ENCODE data around the gene ADAMTSL5. TPM values are rescaled to one million over a fixed set of nuclear protein-coding genes. Genes with fewer than 3 reads are reported as not detected.

ADAMTSL5 gene
- total RNA-seq, 1 experiment from 2014 or later = 11.1 TPM

DNA sequence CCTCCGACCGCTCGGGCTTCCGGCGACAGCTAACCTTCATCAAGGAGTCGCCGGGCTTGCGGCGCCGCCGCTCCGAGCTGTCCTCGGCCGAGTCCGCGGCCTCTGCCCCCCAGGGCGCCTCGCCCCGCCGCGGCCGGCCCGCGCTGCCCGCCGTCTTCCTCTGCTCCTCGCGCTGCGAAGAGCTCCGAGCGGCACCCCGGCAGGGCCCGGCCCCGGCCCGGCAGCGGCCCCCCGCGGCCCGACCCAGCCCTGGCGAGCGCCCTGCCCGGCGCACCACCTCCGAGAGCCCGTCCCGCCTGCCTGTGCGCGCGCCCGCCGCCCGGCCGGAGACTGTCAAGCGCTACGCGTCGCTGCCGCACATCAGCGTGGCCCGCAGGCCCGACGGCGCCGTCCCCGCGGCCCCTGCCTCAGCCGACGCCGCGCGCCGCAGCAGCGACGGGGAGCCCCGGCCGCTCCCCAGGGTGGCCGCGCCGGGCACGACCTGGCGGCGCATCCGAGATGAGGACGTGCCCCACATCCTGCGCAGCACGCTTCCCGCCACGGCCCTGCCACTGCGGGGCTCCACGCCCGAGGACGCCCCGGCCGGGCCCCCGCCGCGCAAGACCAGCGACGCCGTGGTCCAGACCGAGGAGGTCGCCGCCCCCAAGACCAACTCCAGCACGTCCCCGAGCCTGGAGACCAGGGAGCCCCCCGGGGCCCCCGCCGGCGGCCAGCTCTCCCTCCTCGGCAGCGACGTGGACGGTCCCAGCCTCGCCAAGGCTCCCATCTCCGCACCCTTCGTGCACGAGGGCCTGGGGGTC, 43.4 kb downstream of the ADAMTSL5 start:
- Mint-ChIP-seq H3K4me1 (ENCODE audit: insufficient read depth, unreplicated experiment) (no peaks in the 10 kb centered on the region), H3K36me3 (ENCODE audit: insufficient read depth, unreplicated experiment) (peaks cover 21% of the 10 kb centered on the region), H3K9me3 (ENCODE audit: unreplicated experiment) (no peaks in the 10 kb centered on the region), H3K27me3 (ENCODE audit: insufficient read depth, unreplicated experiment) (no peaks in the 10 kb centered on the region), H3K27ac (ENCODE audit: low read depth, unreplicated experiment) (no peak overlapping the region), H3K4me3 (ENCODE audit: unreplicated experiment) (peak overlapping the region; percentile 38)
- no TSS peak for BruUV-seq (replicated peaks)
- TF ChIP-seq, protein P1, sequence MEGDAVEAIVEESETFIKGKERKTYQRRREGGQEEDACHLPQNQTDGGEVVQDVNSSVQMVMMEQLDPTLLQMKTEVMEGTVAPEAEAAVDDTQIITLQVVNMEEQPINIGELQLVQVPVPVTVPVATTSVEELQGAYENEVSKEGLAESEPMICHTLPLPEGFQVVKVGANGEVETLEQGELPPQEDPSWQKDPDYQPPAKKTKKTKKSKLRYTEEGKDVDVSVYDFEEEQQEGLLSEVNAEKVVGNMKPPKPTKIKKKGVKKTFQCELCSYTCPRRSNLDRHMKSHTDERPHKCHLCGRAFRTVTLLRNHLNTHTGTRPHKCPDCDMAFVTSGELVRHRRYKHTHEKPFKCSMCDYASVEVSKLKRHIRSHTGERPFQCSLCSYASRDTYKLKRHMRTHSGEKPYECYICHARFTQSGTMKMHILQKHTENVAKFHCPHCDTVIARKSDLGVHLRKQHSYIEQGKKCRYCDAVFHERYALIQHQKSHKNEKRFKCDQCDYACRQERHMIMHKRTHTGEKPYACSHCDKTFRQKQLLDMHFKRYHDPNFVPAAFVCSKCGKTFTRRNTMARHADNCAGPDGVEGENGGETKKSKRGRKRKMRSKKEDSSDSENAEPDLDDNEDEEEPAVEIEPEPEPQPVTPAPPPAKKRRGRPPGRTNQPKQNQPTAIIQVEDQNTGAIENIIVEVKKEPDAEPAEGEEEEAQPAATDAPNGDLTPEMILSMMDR (IDR thresholded peaks at IDR 0.05; ENCODE audit: unreplicated experiment) = no peak
- ChIA-PET POLR2A (no interaction called here), CTCF (no interaction called here)
- intact Hi-C loops (cut with micrococcal nuclease) = no loop called here
- DNase-seq (ENCODE audit: unreplicated experiment) = no peak

DNA sequence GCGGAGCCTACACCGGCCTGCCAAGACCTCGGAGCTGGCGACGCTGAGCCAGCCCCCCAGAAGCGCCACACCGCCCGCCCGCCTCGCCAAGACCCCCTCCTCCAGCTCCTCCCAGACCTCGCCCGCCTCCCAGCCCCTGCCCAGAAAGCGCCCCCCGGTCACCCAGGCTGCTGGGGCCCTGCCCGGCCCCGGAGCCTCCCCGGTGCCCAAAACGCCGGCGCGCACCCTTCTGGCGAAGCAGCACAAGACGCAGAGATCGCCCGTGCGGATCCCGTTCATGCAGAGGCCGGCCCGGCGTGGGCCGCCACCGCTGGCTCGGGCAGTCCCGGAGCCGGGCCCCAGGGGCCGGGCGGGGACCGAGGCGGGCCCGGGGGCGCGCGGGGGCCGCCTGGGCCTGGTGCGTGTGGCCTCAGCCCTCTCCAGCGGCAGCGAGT, 44.0 kb downstream of the ADAMTSL5 start:
- H3K27me3 Mint-ChIP-seq (ENCODE audit: insufficient read depth, unreplicated experiment) = no peaks in the 10 kb centered on the region
- TF ChIP-seq, protein P1 (IDR thresholded peaks at IDR 0.05; ENCODE audit: unreplicated experiment) = no peak
- no peak overlapping the region for H3K27ac Mint-ChIP-seq (ENCODE audit: low read depth, unreplicated experiment)
- ChIA-PET CTCF (no interaction called here), POLR2A (interaction anchor here (0.6 kb wide), 1 partner anchor 11 kb away, joined by 3 read pairs; no protein-coding TSS in a partner anchor)
- no peaks in the 10 kb centered on the region for H3K9me3 Mint-ChIP-seq (ENCODE audit: unreplicated experiment)
- DNase-seq (ENCODE audit: unreplicated experiment) = peak; percentile 50
- BruUV-seq (replicated peaks) = no TSS peak
- intact Hi-C loops (cut with micrococcal nuclease) = no loop called here
- H3K36me3 Mint-ChIP-seq (ENCODE audit: insufficient read depth, unreplicated experiment) = peaks cover 15% of the 10 kb centered on the region
- no peaks in the 10 kb centered on the region for H3K4me1 Mint-ChIP-seq (ENCODE audit: insufficient read depth, unreplicated experiment)
- H3K4me3 Mint-ChIP-seq (ENCODE audit: unreplicated experiment) = peak overlapping the region; percentile 48

DNA sequence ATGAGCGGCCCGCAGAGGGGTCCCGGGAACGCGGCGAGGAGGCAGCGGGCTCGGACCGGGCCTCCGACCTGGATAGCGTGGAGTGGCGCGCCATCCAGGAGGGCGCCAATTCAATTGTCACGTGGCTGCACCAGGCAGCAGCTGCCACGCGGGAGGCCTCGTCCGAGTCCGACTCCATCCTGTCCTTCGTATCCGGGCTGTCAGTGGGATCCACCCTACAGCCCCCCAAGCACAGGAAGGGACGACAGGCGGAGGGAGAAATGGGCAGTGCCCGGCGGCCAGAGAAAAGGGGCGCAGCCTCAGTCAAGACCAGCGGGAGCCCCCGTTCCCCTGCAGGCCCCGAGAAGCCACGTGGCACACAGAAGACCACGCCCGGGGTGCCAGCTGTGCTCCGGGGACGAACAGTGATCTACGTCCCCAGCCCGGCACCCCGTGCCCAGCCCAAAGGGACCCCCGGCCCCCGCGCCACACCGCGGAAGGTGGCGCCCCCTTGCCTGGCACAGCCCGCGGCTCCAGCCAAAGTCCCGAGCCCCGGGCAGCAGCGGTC, 44.5 kb downstream of the ADAMTSL5 start:
- Mint-ChIP-seq H3K9me3 (ENCODE audit: unreplicated experiment) (no peaks in the 10 kb centered on the region), H3K27me3 (ENCODE audit: insufficient read depth, unreplicated experiment) (no peaks in the 10 kb centered on the region), H3K4me1 (ENCODE audit: insufficient read depth, unreplicated experiment) (no peaks in the 10 kb centered on the region), H3K4me3 (ENCODE audit: unreplicated experiment) (peak overlapping the region; percentile 48), H3K36me3 (ENCODE audit: insufficient read depth, unreplicated experiment) (peaks cover 12% of the 10 kb centered on the region), H3K27ac (ENCODE audit: low read depth, unreplicated experiment) (no peak overlapping the region)
- TF ChIP-seq, protein P1 (IDR thresholded peaks at IDR 0.05; ENCODE audit: unreplicated experiment) = no peak
- ChIA-PET POLR2A (interaction anchor here (0.6 kb wide), 1 partner anchor 11 kb away, joined by 3 read pairs; no protein-coding TSS in a partner anchor), CTCF (no interaction called here)
- no TSS peak for BruUV-seq (replicated peaks)
- intact Hi-C loops (cut with micrococcal nuclease) = no loop called here
- no peak for DNase-seq (ENCODE audit: unreplicated experiment)

DNA sequence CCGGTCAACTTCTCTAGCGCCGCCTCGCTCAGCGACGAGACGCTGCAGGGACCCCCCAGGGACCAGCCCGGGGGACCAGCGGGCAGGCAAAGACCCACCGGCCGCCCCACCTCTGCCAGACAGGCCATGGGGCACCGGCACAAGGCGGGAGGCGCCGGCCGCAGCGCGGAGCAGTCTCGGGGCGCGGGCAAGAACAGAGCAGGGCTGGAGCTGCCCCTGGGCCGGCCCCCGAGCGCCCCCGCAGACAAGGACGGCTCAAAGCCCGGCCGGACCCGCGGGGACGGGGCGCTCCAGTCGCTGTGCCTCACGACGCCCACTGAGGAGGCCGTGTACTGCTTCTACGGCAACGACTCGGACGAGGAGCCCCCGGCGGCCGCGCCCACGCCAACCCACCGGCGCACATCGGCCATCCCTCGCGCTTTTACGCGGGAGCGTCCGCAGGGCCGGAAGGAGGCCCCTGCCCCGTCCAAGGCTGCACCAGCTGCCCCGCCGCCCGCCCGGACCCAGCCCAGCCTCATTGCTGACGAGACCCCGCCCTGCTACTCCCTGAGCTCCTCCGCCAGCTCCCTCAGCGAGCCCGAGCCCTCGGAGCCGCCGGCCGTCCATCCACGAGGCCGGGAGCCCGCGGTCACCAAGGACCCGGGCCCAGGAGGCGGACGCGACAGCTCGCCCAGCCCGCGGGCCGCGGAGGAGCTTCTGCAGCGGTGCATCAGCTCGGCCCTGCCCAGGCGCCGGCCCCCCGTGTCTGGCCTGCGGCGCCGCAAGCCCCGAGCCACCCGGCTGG, 45.1 kb downstream of the ADAMTSL5 start:
- H3K27ac Mint-ChIP-seq (ENCODE audit: low read depth, unreplicated experiment) = no peak overlapping the region
- intact Hi-C loops (cut with micrococcal nuclease) = no loop called here
- H3K27me3 Mint-ChIP-seq (ENCODE audit: insufficient read depth, unreplicated experiment) = no peaks in the 10 kb centered on the region
- no TSS peak for BruUV-seq (replicated peaks)
- DNase-seq (ENCODE audit: unreplicated experiment) = no peak
- H3K4me3 Mint-ChIP-seq (ENCODE audit: unreplicated experiment) = no peak overlapping the region
- TF ChIP-seq, protein P1 (IDR thresholded peaks at IDR 0.05; ENCODE audit: unreplicated experiment) = no peak
- peaks cover 12% of the 10 kb centered on the region for H3K36me3 Mint-ChIP-seq (ENCODE audit: insufficient read depth, unreplicated experiment)
- ChIA-PET POLR2A (interaction anchor here (0.8 kb wide), 1 partner anchor 9 kb away, joined by 3 read pairs; no protein-coding TSS in a partner anchor), CTCF (interaction anchor here (1.1 kb wide), 1 partner anchor 22 kb away, joined by 4 read pairs; no protein-coding TSS in a partner anchor)
- H3K4me1 Mint-ChIP-seq (ENCODE audit: insufficient read depth, unreplicated experiment) = no peaks in the 10 kb centered on the region
- H3K9me3 Mint-ChIP-seq (ENCODE audit: unreplicated experiment) = no peaks in the 10 kb centered on the region

Measured in MCF 10A (cell line).